RWPE2 (cell line): ENCODE data around the gene JAK1.

ENCODE experiments used
- ATAC-seq: fragments of 200-7000 bp; cut with Tn5 transposase; 3 replicates; pipeline ENCODE4 v1.9.1; 2021; ENCODE audit warnings: low read depth
- DNase-seq: peaks from one replicate; pipeline ENCODE4 v3.0.0-alpha.2; 2020; ENCODE audit warnings: low spot score
- H3K27ac ChIP-seq: fragments of 450-650 bp; 2 replicates; pipeline ENCODE4 v1.5.1; 2017; ENCODE audit warnings: mild to moderate bottlenecking; ENCODE audit not compliant: poor library complexity, severe bottlenecking
- H3K27me3 ChIP-seq: fragments of 250-450 bp; sonication (Bioruptor Pico); 2 replicates; pipeline ENCODE4 v1.5.1; 2021; ENCODE audit warnings: mild to moderate bottlenecking, moderate library complexity; ENCODE audit not compliant: insufficient read depth, poor library complexity, severe bottlenecking
- H3K36me3 ChIP-seq: fragments of 250-450 bp; sonication (Bioruptor Pico); 2 replicates; pipeline ENCODE4 v1.5.1; 2020; ENCODE audit warnings: low read depth, mild to moderate bottlenecking, moderate library complexity
- H3K4me1 ChIP-seq: fragments of 250-450 bp; sonication (Bioruptor Pico); 2 replicates; pipeline ENCODE4 v1.5.1; 2021; ENCODE audit warnings: mild to moderate bottlenecking, moderate library complexity; ENCODE audit not compliant: insufficient read depth, poor library complexity, severe bottlenecking
- H3K4me3 ChIP-seq: fragments of 250-450 bp; sonication (Bioruptor Pico); 2 replicates; pipeline ENCODE4 v1.5.1; 2021; ENCODE audit warnings: mild to moderate bottlenecking, moderate library complexity; ENCODE audit not compliant: severe bottlenecking
- H3K9me3 ChIP-seq: fragments of 250-450 bp; sonication (Bioruptor Pico); 2 replicates; pipeline ENCODE4 v1.5.1; 2021; ENCODE audit warnings: mild to moderate bottlenecking, moderate library complexity; ENCODE audit not compliant: severe bottlenecking
- TF ChIP-seq, protein P1 (sequence below): fragments of 450-650 bp; IDR thresholded peaks from one replicate; pipeline ENCODE4 v1.5.1; 2017; ENCODE audit warnings: mild to moderate bottlenecking, moderate library complexity; ENCODE audit not compliant: poor library complexity, severe bottlenecking

Gene JAK1

DNA sequence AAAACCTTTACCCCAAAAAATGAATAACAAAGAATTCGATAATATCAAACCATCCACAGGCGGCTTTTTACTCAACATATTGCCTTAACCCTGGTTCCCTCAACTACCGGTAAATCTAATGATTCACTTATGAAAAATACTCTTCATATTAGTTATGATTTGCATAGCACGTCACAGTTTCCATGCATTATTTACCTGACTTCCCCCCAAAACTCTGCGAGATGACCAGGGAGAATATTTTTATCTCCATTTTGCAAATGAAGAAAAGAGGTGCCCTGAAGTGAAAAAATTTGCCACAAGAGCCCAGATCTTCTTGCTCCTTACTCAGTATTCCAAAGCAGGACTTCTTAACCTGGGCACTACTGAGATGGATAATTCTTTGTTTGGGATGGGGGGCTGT lies 2.9 kb downstream of the JAK1 start:
- no peaks in the 10 kb centered on the region for H3K36me3 ChIP-seq
- H3K4me1 ChIP-seq: no peaks in the 10 kb centered on the region
- no peak for ATAC-seq
- H3K4me3 ChIP-seq: no peak overlapping the region
- no peaks in the 10 kb centered on the region for H3K9me3 ChIP-seq
- no peak for DNase-seq
- TF ChIP-seq, protein P1, sequence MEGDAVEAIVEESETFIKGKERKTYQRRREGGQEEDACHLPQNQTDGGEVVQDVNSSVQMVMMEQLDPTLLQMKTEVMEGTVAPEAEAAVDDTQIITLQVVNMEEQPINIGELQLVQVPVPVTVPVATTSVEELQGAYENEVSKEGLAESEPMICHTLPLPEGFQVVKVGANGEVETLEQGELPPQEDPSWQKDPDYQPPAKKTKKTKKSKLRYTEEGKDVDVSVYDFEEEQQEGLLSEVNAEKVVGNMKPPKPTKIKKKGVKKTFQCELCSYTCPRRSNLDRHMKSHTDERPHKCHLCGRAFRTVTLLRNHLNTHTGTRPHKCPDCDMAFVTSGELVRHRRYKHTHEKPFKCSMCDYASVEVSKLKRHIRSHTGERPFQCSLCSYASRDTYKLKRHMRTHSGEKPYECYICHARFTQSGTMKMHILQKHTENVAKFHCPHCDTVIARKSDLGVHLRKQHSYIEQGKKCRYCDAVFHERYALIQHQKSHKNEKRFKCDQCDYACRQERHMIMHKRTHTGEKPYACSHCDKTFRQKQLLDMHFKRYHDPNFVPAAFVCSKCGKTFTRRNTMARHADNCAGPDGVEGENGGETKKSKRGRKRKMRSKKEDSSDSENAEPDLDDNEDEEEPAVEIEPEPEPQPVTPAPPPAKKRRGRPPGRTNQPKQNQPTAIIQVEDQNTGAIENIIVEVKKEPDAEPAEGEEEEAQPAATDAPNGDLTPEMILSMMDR: no peak
- no peak overlapping the region for H3K27ac ChIP-seq
- no peaks in the 10 kb centered on the region for H3K27me3 ChIP-seq

DNA sequence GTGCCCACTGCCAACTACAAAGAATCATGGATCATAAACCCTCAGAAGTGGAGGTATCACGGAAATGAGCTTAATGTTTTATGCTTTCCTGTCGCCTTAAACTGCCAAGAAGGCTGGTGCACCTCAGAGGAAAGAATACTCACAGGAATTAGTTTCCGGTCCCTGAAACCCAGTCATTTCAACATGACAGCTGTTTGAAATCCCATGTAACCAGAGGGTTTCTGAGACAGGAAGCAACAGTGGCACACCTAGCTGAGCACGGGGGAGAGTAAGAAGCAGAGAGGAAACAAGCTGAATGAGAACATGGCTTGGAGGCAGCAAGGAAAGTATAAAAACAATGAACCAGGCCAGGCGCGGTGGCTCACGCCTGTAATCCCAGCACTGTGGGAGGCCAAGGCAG lies 3.9 kb downstream of the JAK1 start:
- Histone ChIP-seq H3K36me3 (no peaks in the 10 kb centered on the region), H3K27ac (no peak overlapping the region), H3K4me3 (no peak overlapping the region), H3K4me1 (no peaks in the 10 kb centered on the region), H3K27me3 (no peaks in the 10 kb centered on the region), H3K9me3 (no peaks in the 10 kb centered on the region)
- no peak for DNase-seq
- no peak for ATAC-seq
- TF ChIP-seq, protein P1: no peak

DNA sequence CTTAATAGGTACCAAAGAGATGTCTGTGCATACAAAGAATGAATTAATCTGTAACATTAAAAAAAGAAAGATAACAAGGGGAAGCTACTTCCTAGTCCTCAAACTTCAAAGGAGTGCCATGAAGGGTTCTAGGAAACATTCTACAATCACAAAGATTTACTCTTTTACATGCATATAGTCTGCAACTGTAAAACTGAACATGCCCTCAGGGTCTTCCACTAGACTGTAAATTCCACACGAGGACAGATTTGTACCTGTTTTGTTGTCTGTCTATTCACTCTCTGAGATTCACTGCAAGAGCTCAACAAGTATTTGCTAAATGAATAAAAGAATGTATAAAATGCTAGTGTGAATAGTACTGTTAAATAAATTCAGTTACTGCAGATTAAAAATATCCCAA lies 4.4 kb downstream of the JAK1 start:
- Histone ChIP-seq H3K27ac (no peak overlapping the region), H3K4me1 (no peaks in the 10 kb centered on the region), H3K36me3 (no peaks in the 10 kb centered on the region), H3K4me3 (no peak overlapping the region), H3K27me3 (no peaks in the 10 kb centered on the region), H3K9me3 (no peaks in the 10 kb centered on the region)
- TF ChIP-seq, protein P1: no peak
- ATAC-seq: no peak
- DNase-seq: no peak

DNA sequence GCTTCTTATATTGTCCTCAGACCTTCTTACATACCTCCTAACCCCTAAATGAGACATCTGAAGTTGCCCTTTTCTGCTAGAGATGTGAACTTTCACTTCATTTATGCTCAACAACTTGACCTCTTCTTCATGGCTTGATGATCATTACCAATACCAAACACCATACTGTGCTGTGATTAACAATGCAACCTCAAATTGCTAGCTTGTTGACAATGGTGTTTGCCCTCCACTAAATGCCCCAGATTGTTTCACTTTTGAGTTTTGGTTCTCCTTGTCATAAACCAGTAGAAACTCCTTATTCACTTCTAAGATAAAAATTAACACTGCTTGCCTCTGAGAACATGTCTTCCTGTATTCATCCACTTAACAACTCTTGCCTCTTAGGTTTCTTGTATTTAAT lies 5.6 kb downstream of the JAK1 start:
- no peaks in the 10 kb centered on the region for H3K27me3 ChIP-seq

DNA sequence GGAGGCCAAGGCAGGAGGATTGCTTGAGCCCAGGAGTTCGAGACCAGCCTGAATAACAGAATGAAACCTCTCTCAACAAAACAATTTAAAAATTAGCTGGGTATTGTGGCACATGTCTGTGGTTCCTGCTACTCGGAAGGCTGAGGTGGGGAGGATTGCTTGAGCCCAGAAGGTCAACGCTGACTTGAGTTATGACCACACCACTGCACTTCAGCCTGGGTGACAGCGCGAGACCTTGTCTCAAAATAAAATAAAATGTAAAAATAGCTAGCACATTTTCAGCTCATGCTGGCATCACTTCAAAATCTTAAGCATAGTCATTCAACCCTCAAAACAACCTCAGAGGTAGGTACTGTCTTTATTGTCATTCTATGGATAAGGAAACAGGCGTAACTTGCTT lies 6.4 kb downstream of the JAK1 start:
- Histone ChIP-seq H3K27me3 (no peaks in the 10 kb centered on the region), H3K4me3 (no peak overlapping the region), H3K4me1 (peaks cover 8% of the 10 kb centered on the region), H3K36me3 (no peaks in the 10 kb centered on the region), H3K9me3 (no peaks in the 10 kb centered on the region), H3K27ac (no peak overlapping the region)
- ATAC-seq (no peak), DNase-seq (no peak)
- TF ChIP-seq, protein P1: no peak

More for the DNA sequence above, 5.6 kb downstream of the JAK1 start:
- Histone ChIP-seq H3K36me3 (no peaks in the 10 kb centered on the region), H3K9me3 (no peaks in the 10 kb centered on the region), H3K27ac (no peak overlapping the region), H3K4me1 (peaks cover 8% of the 10 kb centered on the region), H3K4me3 (no peak overlapping the region)
- DNase-seq: no peak
- TF ChIP-seq, protein P1: no peak
- no peak for ATAC-seq
